MM.1S (cell line): ENCODE results near the gene DPYSL4.

Experiments used
- CTCF ChIP-seq: fragments of 300-600 bp; sonication (generic); IDR thresholded peaks from 2 replicates; pipeline ENCODE4 v1.5.1; 2016; ENCODE audit warnings: antibody characterized with exemption, low read length, mixed read lengths
- EZH2 ChIP-seq: fragments of 300-600 bp; sonication (generic); optimal IDR thresholded peaks from 2 replicates; pipeline ENCODE3; 2017; ENCODE audit warnings: low read depth, mild to moderate bottlenecking, antibody characterized with exemption, low read length, mixed read lengths
- EZH2phosphoT487 ChIP-seq: fragments of 300-600 bp; sonication (generic); IDR thresholded peaks from 2 replicates; pipeline ENCODE4 v1.6.1; 2018; ENCODE audit warnings: antibody characterized with exemption, low read length

GRCh38 chr10:132201111-132201969, 14.6 kb downstream of the DPYSL4 start:
- TF ChIP-seq CTCF (no peak), EZH2phosphoT487 (no peak), EZH2 (no peak)
